Gastrocnemius medialis (tissue), 4 donors: ENCODE measurements around the gene RPS6KA2. TPM values are rescaled to one million over a fixed set of nuclear protein-coding genes. Genes with fewer than 3 reads are reported as not detected.

Source experiments
- ATAC-seq, 2 donors: fragments of 150-250 bp; one replicate each; pipeline ENCODE4 v1.9.1; 2016
- DNase-seq, 2 donors: peaks; one replicate each; pipeline ENCODE4 v3.0.0-alpha.2; 2019
- H3K27ac ChIP-seq, 4 donors: fragments of 200-600 bp; sonication (generic); 1 replicate in 1 of 4; 2 replicates in 3 of 4; pipeline ENCODE4 v1.5.1; 2016 to 2018; ENCODE audit warnings: mild to moderate bottlenecking in 2 of 4, moderate library complexity in 1 of 4
- H3K27me3 ChIP-seq, 3 donors: fragments of 200-600 bp; sonication (generic) in 2 of 3; 1 replicate in 1 of 3; 2 replicates in 2 of 3; pipeline versions ENCODE4 v1.5.1 to v1.6.0; 2016 to 2019; ENCODE audit warnings: mild to moderate bottlenecking in 1 of 3, moderate library complexity in 1 of 3
- H3K36me3 ChIP-seq, 2 donors: fragments of 200-600 bp; sonication (generic) in 1 of 2; one replicate each; pipeline ENCODE4 v1.5.1; 2017 to 2018
- H3K4me1 ChIP-seq, 2 donors: fragments of 200-600 bp; sonication (generic) in 1 of 2; one replicate each; pipeline ENCODE4 v1.5.1; 2016 to 2017; ENCODE audit warnings: mild to moderate bottlenecking in 2 of 2
- H3K4me3 ChIP-seq, 4 donors: fragments of 200-600 bp; sonication (generic) in 3 of 4; 1 replicate in 1 of 4; 2 replicates in 3 of 4; pipeline ENCODE4 v1.5.1; 2016 to 2019; ENCODE audit warnings: mild to moderate bottlenecking in 2 of 4
- H3K9me3 ChIP-seq, 3 donors: fragments of 200-600 bp; sonication (generic) in 2 of 3; 1 replicate in 1 of 3; 2 replicates in 2 of 3; pipeline ENCODE4 v1.5.1; 2016 to 2019
- CTCF ChIP-seq, 5 experiments: fragments of 450-650 bp in 3 of 5; fragments of 200-600 bp in 2 of 5; sonication (generic) in 2 of 5; IDR thresholded peaks in 4 of 5; conservative IDR thresholded peaks in 1 of 5; 1 replicate in 4 of 5; 2 replicates in 1 of 5; pipeline ENCODE4 v1.5.1; 2016 to 2019; ENCODE audit warnings: antibody characterized with exemption in 5 of 5, mild to moderate bottlenecking in 3 of 5, moderate library complexity in 3 of 5
- POLR2A ChIP-seq, 2 donors: fragments of 450-650 bp; IDR thresholded peaks; one replicate each; pipeline ENCODE4 v1.6.1; 2017; ENCODE audit warnings: antibody characterized with exemption in 2 of 2, mild to moderate bottlenecking in 2 of 2, moderate library complexity in 2 of 2
- in situ Hi-C, 4 donors: fragments of 200-750 bp; cut with MboI; loops; one replicate each; pipeline versions ENCODE4 v1.15.0 to v1.8.0; 2017; ENCODE audit warnings: low sequenced_read_pairs in 4 of 4
- intact Hi-C: fragments of 100-400 bp; cut with DNase I; formaldehyde crosslinking; loops from one replicate; pipeline ENCODE4 v1.15.1; 2023; ENCODE audit warnings: low total_unique reads
- total RNA-seq, 4 donors: library from RNA; depleted of rRNA; stranded (reverse); fragments of >200 nt; gene quantifications; one replicate each; pipeline versions ENCODE4 v1.1.0 to v1.2.3, GENCODE V29; 2016

The RPS6KA2 gene
- total RNA-seq, 4 donors from 2014 or later = 18.7 to 35.7 (median 27.4) TPM

- Histone ChIP-seq H3K27ac (no peak overlapping the region), H3K4me1 (peaks cover 2 to 21% of the 10 kb centered on the region in 2 donors), H3K36me3 (no peaks in the 10 kb centered on the region), H3K27me3 (no peaks in the 10 kb centered on the region), H3K9me3 (no peaks in the 10 kb centered on the region), H3K4me3 (no peak overlapping the region)
- TF ChIP-seq CTCF (IDR thresholded peaks at IDR 0.05 in 4 of 5, conservative IDR thresholded peaks at IDR 0.05 in 1 of 5) (no peak), POLR2A (IDR thresholded peaks at IDR 0.05) (no peak)
- ATAC-seq = no peak
- DNase-seq = no peak
- in situ Hi-C loops = no loop called here
- intact Hi-C loops = no loop called here
These were observed 22.1 kb downstream of the RPS6KA2 start for GRCh38 chr6:166604911-166605310.

GRCh38 chr6:166604328-166604727 is 22.7 kb downstream of the RPS6KA2 start:
- intact Hi-C loops = no loop called here
- no peak for DNase-seq
- no peaks in the 10 kb centered on the region for H3K27me3 ChIP-seq

GRCh38 chr6:166603043-166603690 is 23.9 kb downstream of the RPS6KA2 start:
- in situ Hi-C loops (no loop called here), intact Hi-C loops (no loop called here)
- no peaks in the 10 kb centered on the region for H3K9me3 ChIP-seq
- ATAC-seq (no peak), DNase-seq (no peak)
- H3K27me3 ChIP-seq = no peaks in the 10 kb centered on the region
- no peaks in the 10 kb centered on the region for H3K36me3 ChIP-seq
- TF ChIP-seq CTCF (IDR thresholded peaks at IDR 0.05 in 4 of 5, conservative IDR thresholded peaks at IDR 0.05 in 1 of 5) = no peak
- TF ChIP-seq POLR2A (IDR thresholded peaks at IDR 0.05) = no peak
- no peak overlapping the region for H3K4me3 ChIP-seq
- H3K4me1 ChIP-seq = peaks cover 7 to 26% of the 10 kb centered on the region in 2 donors
- H3K27ac ChIP-seq = no peak overlapping the region

More at GRCh38 chr6:166604328-166604727, 22.7 kb downstream of the RPS6KA2 start:
- Histone ChIP-seq H3K27ac (no peak overlapping the region), H3K9me3 (no peaks in the 10 kb centered on the region), H3K4me1 (peaks cover 6 to 23% of the 10 kb centered on the region in 2 donors), H3K4me3 (no peak overlapping the region), H3K36me3 (no peaks in the 10 kb centered on the region)
- no peak for ATAC-seq
- TF ChIP-seq CTCF (IDR thresholded peaks at IDR 0.05 in 4 of 5, conservative IDR thresholded peaks at IDR 0.05 in 1 of 5) (no peak), POLR2A (IDR thresholded peaks at IDR 0.05) (no peak)
- in situ Hi-C loops = no loop called here

GRCh38 chr6:166601956-166602355 is 25.1 kb downstream of the RPS6KA2 start:
- Histone ChIP-seq H3K4me3 (no peak overlapping the region), H3K9me3 (no peaks in the 10 kb centered on the region), H3K36me3 (no peaks in the 10 kb centered on the region), H3K27me3 (no peaks in the 10 kb centered on the region), H3K4me1 (peaks cover 11 to 32% of the 10 kb centered on the region in 2 donors), H3K27ac (no peak overlapping the region)
- intact Hi-C loops = no loop called here
- TF ChIP-seq POLR2A (IDR thresholded peaks at IDR 0.05) = no peak
- no peak for TF ChIP-seq CTCF (IDR thresholded peaks at IDR 0.05 in 4 of 5, conservative IDR thresholded peaks at IDR 0.05 in 1 of 5)
- no peak for ATAC-seq
- no peak for DNase-seq
- in situ Hi-C loops = no loop called here

GRCh38 chr6:166600931-166601330 is 26.1 kb downstream of the RPS6KA2 start:
- no peak for DNase-seq
- H3K27ac ChIP-seq = no peak overlapping the region
- no peak overlapping the region for H3K4me3 ChIP-seq
- no peaks in the 10 kb centered on the region for H3K9me3 ChIP-seq
- H3K36me3 ChIP-seq = no peaks in the 10 kb centered on the region
- in situ Hi-C loops (no loop called here), intact Hi-C loops (no loop called here)
- TF ChIP-seq POLR2A (IDR thresholded peaks at IDR 0.05) = no peak
- ATAC-seq = no peak
- peaks cover 11 to 32% of the 10 kb centered on the region in 2 donors for H3K4me1 ChIP-seq
- no peaks in the 10 kb centered on the region for H3K27me3 ChIP-seq
